ENCODE measurements around the gene MAN2B2.
"Not testable (repeated sequence)": the region's sequence is repeated elsewhere in the genome, so short reads cannot be mapped to it uniquely, and the experiment has no call there.

Gene MAN2B2

DNA sequence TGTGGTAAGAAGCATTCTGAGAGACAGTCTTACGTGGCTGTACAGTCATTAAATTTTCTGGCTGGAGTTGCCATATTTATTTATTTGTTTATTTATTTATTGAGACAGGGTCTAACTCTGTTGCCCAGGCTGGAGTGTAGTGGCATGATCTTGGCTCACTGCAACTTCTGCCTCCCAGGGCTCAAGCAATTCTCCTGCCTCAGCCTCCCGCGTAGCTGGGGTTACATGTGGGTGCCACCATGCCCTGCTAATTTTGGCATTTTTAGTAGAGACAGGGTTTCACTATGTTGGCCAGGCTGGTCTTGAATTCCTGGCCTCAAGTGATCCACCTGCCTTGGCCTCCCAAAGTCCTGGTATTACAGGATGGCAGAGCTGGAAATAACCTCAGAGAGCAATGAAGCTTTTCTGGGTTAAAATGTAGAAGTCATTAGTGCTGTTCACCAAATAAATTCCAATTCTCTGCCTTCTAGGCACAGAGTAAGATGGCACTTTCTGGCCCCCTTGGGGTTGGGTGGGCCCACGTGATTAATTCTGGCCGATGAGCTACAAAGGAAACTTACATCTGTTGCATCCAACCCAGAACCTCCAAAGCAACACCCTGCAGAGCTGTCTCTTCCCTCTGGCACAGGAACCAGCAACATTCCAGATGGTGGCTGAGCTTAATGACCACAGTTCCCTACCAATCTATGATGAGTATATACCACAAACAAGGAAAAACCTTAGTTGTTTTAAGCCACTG lies 70.0 kb downstream of the MAN2B2 start:
- DNase-seq (ENCODE audit: low spot score): no peak

DNA sequence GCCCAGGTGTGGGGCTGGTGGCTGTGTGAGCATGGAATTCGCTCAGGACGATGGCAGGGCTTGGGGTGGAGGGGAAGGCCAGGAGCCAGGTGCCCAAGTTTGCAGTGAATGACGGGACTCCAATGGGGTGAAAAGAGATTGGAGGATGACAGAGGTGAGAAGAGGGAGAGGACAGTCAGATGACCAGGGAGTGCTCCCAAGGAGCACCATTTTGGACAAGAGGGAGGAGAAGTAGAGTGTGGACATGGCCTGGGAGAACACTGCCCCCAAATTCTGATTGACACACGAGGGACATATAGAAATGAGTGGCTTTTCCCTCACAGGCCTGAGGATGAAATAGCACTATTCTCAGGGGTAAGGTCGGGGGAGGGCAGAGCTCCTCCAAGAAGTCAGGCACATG lies 72.2 kb downstream of the MAN2B2 start:
- no peak for DNase-seq (ENCODE audit: low spot score)

DNA sequence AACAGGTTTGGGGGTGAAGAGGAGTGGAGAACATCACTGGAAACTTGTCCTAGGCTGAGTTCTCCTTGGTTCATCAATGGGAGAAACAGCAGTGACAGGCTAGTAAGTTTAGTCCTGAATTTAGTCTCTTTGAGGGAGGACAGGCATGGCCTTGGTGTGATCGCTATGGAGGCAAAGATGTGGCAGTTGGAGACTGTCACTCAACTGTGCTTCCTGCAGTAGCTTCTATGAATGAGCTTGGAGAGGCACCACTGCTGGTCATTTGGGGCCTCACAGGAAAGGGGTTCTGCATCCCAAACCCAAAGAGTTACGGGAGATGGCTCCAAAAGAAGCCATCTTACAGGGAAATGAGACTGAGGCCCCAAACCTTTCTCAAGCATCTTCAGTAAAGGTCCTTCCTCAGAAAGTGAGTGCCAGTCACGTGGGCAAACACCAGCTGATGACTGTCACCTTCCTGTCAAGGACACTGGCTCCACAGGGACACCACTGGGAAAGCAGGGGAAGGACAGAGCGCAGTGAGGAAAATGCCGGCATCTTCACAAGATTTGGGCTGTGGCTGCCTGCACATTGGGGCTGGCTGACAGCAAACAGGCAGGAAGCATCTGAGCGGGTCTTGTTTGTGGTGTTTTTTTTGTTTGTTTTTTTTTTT lies 72.7 kb downstream of the MAN2B2 start:
- no peak for DNase-seq (ENCODE audit: low spot score)

DNA sequence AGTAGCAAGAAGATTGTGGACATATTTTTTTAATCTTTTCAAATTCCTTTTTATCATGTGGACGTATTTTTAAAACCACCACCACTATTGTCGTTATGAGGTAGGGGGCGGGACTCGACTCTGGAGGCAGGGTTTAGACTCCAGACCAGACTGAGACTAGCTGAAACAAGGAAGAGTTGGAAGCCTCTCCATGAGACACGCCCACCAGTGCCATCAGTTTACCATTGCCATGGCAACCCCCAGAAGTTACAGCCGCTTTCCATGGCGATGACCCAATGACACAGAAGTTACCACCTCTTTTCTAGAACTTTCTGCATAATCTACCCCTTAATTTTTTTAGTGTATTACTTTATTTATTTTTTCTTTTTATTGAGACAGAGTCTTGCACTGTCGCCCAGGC lies 74.2 kb downstream of the MAN2B2 start:
- no peak for DNase-seq (ENCODE audit: low spot score)

DNA sequence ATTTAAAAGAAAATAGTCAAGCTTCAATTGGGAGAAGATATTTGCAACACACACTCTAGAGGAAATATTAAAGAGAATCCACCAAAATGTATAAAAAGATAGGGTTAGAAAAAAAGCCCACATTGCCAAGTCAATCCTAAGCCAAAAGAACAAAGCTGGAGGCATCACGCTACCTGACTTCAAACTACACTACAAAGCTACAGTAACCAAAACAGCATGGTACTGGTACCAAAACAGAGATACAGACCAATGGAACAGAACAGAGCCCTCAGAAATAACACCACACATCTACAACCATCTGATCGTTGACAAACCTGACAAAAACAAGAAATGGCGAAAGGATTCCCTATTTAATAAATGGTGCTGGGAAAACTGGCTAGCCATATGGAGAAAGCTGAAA lies 79.2 kb downstream of the MAN2B2 start:
- not testable (repeated sequence) for DNase-seq (ENCODE audit: low spot score)

DNA sequence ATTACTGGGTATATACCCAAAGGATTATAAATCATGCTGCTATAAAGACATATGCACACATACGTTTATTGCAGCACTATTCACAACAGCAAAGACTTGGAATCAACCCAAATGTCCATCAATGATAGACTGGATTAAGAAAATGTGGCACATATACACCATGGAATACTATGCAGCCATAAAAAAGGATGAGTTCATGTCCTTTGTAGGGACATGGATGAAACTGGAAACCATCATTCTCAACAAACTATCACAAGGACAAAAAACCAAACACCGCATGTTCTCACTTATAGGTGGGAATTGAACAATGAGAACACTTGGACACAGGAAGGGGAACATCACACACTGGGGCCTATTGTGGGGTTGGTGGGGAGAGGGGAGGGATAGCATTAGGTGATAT lies 80.3 kb downstream of the MAN2B2 start:
- not testable (repeated sequence) for DNase-seq (ENCODE audit: low spot score)

DNA sequence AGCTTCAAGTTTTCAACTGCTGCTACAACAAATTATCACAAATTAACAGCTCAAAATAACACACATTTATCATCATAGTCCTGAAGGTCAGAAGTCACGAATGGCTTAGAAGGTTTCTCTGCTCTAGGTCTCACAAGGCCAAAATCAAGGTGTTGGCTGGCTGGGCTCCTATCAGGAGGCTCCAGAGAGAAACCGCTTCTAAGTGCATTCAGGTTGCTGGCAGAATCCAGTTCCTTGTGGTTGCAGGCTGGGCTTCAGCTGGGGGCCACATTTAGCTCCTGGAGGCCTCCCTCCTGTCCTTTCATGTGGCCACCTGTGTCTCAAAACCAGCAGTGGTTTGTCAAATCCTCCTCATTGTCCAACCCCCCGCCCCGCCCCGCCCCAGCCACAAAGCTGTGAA lies 80.9 kb downstream of the MAN2B2 start:
- no peak for DNase-seq (ENCODE audit: low spot score)

DNA sequence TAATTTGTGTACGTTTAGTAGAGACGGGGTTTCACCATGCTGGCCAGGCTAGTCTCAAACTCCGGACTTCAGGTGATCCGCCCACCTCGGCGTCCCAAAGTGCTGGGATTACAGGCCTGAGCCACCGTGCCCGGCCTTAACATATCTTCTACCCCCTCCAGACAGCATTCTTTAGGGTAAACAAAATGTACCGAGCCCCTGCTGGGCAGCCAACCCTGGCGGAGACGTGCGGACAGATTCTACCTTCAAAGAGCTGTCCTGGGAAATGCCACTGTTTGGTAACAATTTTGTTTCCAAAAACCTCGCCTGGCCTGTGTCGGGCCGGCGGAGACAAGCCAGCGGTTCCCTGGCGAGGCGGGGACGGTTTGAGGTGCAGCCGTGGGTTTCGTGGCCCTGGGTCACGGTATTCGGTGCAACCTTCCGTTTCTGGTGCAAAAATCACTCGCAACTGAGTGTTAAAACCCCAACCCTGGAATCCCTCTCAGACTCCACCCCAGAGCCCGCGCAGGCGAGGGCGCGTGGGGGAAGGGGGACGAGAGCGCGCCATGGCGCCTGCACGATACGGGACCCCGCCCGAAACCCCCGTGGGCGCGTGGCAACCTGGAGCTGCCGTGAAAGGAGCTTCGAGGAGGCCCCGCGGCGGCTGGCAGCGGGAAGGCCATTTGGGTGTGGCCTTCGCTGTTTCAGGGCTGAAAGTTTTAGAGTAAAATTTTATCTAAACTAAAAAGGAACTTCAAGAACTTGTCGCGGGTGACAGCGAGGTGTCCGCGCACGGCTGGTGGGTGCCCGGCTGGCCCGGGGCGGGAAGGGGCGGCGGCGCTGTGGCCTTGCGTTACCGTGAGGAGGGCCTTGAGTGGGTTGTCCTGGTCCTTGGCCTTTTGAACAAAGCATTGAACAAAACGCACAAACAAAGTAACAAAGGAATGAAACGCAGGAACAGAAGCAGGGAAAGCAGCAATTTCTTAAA lies 82.5 kb downstream of the MAN2B2 start:
- DNase-seq (ENCODE audit: low spot score): no peak

DNA sequence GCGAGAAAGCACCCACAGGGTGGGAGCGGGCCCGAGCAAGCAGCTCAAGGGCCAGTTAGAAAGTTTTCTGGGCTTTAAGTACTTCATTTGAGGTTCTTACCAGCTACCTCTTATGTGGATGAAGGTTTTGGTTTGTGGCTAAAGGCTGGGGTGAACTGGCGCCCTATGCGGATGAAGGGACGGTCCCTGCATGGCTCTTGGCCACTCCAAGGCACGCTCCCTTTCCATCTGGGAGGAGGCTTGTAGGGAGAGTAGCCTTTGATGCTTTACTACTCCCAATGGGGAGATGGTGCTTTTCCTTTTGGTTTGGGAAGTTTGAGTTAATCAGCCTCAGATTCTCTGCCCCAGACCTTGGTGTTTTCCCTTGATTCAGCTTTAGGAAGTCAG lies 83.2 kb downstream of the MAN2B2 start:
- DNase-seq (ENCODE audit: low spot score): no peak

DNA sequence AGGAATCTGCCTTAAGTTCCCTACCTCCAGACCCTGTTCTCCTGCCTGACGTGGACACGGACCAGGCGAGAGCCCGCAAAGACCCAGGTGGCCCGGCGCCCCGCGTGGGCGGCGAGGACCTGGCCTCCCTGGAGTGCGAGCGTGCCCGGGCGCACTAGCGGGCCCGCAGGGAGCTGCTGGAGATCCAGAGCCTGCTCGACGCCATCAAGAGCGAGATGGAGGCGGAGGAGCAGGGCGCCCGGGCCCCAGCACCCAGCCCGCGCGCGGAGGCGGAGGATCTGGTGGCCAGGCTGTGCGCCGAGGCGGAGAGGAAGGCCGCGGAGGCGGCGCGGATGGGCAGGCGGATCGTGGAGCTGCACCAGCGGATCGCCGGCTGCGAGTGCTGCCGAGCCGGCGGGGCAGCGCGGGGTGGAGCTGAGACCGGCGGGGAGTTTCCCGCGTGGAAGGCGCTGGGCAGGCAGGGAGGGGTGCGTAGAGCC lies 83.6 kb downstream of the MAN2B2 start:
- DNase-seq (ENCODE audit: low spot score): no peak

DNA sequence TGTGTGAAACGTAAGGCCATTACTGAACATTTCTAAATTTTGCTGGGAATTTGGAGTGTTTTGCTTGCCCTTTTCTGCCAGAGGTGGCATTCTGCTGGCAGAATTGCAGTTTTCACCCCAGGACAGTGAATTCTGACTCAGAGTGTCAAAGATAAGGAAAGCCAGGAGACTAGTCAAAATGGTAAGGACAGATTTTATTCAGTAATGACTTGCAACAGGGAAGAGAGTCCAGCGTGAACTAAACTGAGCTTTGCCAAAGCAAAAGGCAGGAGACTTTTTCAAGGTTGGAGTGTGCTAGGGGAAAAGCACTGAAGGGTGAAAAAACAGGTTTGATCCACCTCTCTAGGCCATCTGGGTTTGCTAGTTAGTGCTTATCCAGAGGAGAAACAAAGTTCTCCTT lies 84.9 kb downstream of the MAN2B2 start:
- DNase-seq (ENCODE audit: low spot score): no peak

DNA sequence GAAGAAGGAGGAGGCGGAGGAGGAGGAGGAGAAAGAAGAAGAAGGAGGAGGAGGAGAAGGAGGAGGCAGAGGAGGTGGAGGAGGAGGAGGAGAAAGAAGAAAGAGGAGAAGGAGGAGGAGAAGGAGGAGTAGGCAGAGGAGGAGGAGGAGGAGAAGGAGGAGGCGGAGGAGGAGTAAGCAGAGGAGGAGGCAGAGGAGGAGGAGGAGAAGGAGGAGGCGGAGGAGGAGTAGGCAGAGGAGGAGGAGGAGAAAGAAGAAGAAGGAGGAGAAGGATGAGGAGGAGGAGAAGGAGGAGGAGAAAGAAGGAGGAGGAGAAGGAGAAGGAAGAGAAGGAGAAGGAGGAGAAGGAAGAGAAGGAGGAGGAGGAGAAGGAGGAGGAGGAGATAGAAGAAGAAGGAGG lies 85.4 kb downstream of the MAN2B2 start:
- DNase-seq (ENCODE audit: low spot score): no peak

DNA sequence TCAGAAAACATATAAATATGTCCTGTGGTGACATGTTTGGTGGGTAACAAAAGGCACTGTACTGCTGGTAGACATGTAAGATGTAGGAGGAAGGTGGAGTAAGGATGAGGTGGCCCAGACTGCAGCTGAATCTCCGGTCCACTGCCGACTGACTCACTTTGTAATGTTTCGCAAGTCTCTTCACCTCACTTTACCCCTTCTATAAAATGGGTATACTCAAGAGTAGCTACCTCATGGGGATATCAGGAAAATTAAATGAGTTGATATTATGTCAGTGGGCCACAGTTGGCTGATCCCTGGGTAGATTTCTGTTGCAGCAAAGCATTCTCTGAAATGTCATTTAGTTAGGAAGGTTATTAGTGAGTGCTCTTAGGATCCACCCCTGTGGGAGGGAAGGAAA lies 87.6 kb downstream of the MAN2B2 start:
- no peak for DNase-seq (ENCODE audit: low spot score)

DNA sequence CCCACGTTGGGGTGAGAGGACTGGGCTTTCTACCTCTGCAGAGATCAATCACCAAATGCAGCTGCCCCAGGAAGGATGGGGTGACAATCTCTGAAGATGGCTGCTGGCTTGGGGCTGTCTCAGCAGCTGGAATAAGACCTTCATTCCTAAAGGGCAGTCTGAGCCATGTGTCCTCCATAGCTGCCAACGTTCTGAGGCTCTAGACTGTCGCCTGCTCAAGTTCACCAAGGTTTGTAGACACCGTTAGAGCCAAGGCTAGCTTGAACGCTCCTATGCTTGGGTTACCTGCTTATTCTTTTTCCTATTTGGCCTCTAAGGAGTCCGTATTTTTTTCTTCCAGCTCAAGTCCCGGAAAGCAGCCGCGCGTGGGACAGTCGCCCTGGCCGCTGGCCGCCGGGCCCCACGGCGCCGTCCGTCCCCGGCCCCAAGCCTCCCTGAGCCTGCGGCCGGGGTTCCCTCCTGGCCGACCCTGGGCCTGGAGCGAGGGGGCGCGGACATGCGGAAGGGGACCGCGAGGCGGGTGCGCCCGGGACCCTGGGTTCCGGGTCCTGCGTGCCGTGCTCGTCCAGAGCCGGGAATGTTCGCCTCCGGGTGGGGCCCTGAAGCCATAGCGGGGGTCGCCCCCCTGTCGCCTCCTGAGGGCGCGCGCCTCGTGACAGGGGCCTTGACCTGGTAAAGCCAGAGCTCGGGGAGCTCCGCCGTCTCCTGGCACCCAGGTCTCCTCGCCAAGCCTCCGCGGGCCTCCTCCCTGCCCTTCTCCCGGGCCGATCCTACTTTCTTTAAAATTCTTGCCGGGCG lies 88.8 kb downstream of the MAN2B2 start:
- DNase-seq (ENCODE audit: low spot score): no peak

DNA sequence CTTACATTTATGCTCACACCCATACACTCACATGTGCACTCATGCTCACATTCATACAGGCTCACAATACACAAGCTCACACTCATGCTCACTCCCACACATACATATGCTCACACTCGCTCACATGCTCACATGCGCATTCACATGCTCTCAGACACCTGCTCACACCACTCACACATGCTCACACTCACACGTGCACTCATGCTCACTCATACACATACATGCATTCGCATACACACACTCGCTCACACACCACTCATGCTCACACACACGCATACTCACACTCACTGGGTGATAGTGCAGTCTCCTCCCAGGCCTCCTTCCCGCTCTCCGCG lies 90.3 kb downstream of the MAN2B2 start:
- no peak for DNase-seq (ENCODE audit: low spot score)

DNA sequence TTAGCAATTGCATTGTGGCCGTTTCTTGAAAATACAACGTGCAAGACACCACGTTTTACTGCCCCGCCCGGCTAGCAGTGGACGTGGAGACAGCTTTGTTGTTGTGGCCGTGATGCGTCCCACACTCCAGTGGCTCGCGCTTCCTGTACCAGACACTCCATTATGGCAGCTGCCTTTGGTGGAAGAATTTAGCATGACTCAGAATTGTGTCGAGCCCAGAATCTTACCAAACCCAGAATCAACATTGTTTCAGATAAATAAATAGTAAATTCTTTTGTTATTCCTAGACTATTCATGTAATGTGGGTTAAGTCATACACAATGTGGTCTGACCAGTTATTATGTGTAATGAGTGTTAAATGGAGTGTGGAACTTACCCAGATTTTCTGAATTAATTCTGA lies 93.4 kb downstream of the MAN2B2 start:
- DNase-seq (ENCODE audit: low spot score): no peak

DNA sequence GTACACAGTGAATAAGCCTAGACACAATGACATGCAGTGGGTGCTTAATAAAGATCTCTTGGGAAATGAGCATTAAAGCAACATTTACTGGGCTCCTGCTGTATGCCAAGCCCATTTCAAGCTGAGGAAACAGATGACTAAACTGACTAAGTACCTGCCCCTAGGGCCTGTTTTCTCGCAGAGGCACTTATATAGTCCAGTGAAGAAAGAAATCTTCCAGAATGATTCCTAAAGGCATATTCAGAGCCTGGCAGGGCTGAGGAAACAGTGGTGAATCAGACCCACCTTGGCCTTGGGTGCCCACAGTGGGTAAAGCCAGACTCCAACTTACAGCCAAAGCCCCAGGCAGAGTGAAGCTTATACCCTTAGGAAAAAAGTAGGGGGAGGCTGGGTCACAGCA lies 96.7 kb downstream of the MAN2B2 start:
- no peak for DNase-seq (ENCODE audit: low spot score)

DNA sequence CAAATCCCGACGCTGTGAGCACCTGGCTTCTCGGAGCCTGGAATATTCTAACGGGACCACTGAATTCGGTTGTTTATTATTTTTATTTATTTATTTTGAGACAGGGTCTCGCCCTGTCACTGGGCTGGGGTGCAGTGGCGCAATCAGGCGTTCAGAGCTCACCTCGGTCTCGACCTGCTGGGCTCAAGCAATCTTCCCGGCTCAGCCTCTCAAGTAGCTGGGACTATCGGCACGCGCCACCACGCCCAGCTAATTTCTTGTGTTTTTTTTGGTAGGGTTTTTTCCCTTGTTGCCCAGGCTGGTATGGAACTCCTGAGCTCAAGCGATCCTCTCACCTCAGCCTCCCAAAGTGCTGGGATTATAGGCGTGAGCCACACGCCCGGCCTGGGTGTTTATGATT lies 97.1 kb downstream of the MAN2B2 start:
- no peak for DNase-seq (ENCODE audit: low spot score)

DNA sequence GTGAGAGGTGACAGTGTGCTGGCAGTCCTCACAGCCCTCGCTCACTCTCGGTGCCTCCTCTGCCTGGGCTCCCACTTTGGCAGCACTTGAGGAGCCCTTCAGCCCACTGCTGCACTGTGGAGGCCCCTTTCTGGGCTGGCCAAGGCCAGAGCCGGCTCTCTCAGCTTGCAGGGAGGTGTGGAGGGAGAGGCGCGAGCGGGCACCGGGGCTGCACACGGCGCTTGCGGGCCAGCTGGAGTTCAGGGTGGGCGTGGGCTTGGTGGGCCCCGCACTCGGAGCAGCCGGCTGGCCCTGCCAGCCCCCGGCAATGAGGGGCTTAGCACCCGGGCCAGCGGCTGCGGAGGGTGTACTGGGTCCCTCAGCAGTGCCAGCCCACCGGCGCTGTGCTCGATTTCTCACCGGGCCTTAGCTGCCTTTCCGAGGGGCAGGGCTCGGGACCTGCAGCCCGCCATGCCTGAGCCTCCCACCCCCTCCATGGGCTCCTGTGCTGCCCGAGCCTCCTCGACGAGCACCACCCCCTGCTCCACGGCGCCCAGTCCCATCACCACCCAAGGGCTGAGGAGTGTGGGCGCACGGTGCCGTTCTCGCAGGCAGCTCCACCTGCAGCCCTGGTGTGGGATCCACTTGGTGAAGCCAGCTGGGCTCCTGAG lies 97.7 kb downstream of the MAN2B2 start:
- not testable (repeated sequence) for DNase-seq (ENCODE audit: low spot score)

All from left forelimb (tissue), 1 donor.